Upper lobe of left lung (tissue), 6 donors: ENCODE results near the gene ANKRD28. TPM values are rescaled to one million over a fixed set of nuclear protein-coding genes. Genes with fewer than 3 reads are reported as not detected.
"Not testable (repeated sequence)": the region's sequence is repeated elsewhere in the genome, so short reads cannot be mapped to it uniquely, and the experiment has no call there.

ENCODE experiments used
- ATAC-seq, 2 donors: fragments of 200-7000 bp; cut with Tn5 transposase; one replicate each; pipeline ENCODE4 v1.9.1; 2022; ENCODE audit warnings: mild to moderate bottlenecking in 2 of 2, moderate library complexity in 2 of 2; ENCODE audit not compliant: low FRiP score in 2 of 2
- DNase-seq, 2 donors: peaks; one replicate each; pipeline ENCODE4 v3.0.0-alpha.2; 2019 to 2020
- H3K27ac ChIP-seq, 4 donors: fragments of 200-600 bp; sonication (generic); one replicate each; pipeline ENCODE4 v1.5.1; 2016 to 2019
- H3K27me3 ChIP-seq, 4 donors: fragments of 200-600 bp; sonication (generic); one replicate each; pipeline ENCODE4 v1.5.1; 2017 to 2019
- H3K36me3 ChIP-seq, 4 donors: fragments of 200-600 bp; sonication (generic); one replicate each; pipeline ENCODE4 v1.5.1; 2016 to 2019
- H3K4me1 ChIP-seq, 4 donors: fragments of 200-600 bp; sonication (generic); one replicate each; pipeline ENCODE4 v1.5.1; 2018 to 2019
- H3K4me3 ChIP-seq, 4 donors: fragments of 200-600 bp; sonication (generic); one replicate each; pipeline ENCODE4 v1.5.1; 2017 to 2019; ENCODE audit warnings: mild to moderate bottlenecking in 2 of 4, moderate library complexity in 1 of 4
- H3K9me3 ChIP-seq, 4 donors: fragments of 200-600 bp; sonication (generic); one replicate each; pipeline ENCODE4 v1.5.1; 2018 to 2019
- CTCF ChIP-seq, 6 experiments: fragments of 450-650 bp in 4 of 6; fragments of 200-600 bp in 2 of 6; sonication (generic) in 2 of 6; IDR thresholded peaks; one replicate each; pipeline ENCODE4 v1.5.1; 2016 to 2019; ENCODE audit warnings: antibody characterized with exemption in 6 of 6
- EP300 ChIP-seq, 4 donors: sonication (generic); formaldehyde crosslinking; IDR thresholded peaks; one replicate each; pipeline ENCODE4 v1.5.1; 2017; ENCODE audit warnings: antibody characterized with exemption in 4 of 4, control low read depth in 2 of 4
- POLR2A ChIP-seq, 4 donors: fragments of 450-650 bp; IDR thresholded peaks; one replicate each; pipeline ENCODE4 v1.5.1; 2016 to 2017; ENCODE audit warnings: antibody characterized with exemption in 4 of 4, mild to moderate bottlenecking in 2 of 4
- POLR2AphosphoS5 ChIP-seq, 2 donors: sonication (generic); formaldehyde crosslinking; IDR thresholded peaks; one replicate each; pipeline ENCODE4 v1.5.1; 2017; ENCODE audit warnings: antibody characterized with exemption in 2 of 2
- WGBS, 2 donors: methylation state at CpG; one replicate each; pipeline ENCODE4 v1.1.5; 2017 to 2018; 5-methylcytosine and 5-hydroxymethylcytosine counted together
- total RNA-seq, 6 donors: library from RNA; depleted of rRNA in 4 of 6; stranded (reverse); fragments of >200 nt in 4 of 6; gene quantifications; one replicate each; pipeline versions ENCODE4 v1.1.0 to v1.2.1, GENCODE V29; 2016 to 2021
- donor health status: DM: no; HTN: no; CAD: no; lungs with moderate emphysema.
- donor health status: DM: no; HTN: yes; CAD: no; lungs with severe emphysema.

The ANKRD28 gene
- total RNA-seq, 6 donors from 2014 or later: 31.6 to 107 (median 55.5) TPM

GRCh38 chr3:15820911-15821310 lies 23.1 kb upstream of the ANKRD28 start:
- no peaks in the 10 kb centered on the region for H3K36me3 ChIP-seq
- H3K27me3 ChIP-seq: no peaks in the 10 kb centered on the region
- ATAC-seq (no peak), DNase-seq (no peak)
- no peak for TF ChIP-seq POLR2AphosphoS5 (IDR thresholded peaks at IDR 0.05)
- TF ChIP-seq EP300 (IDR thresholded peaks at IDR 0.05): no peak
- TF ChIP-seq POLR2A (IDR thresholded peaks at IDR 0.05): no peak
- TF ChIP-seq CTCF (IDR thresholded peaks at IDR 0.05): no peak
- no peak overlapping the region for H3K27ac ChIP-seq
- 87 to 97% methylated on average over 2 of the region's 2 CpGs for WGBS, 2 donors
- no peaks in the 10 kb centered on the region for H3K9me3 ChIP-seq
- peaks cover 0 to 14% (median 8%) of the 10 kb centered on the region in 4 donors for H3K4me1 ChIP-seq
- H3K4me3 ChIP-seq: no peak overlapping the region

- Histone ChIP-seq H3K4me3 (no peak overlapping the region), H3K36me3 (no peaks in the 10 kb centered on the region), H3K4me1 (peaks cover 0 to 14% (median 8%) of the 10 kb centered on the region in 4 donors), H3K27ac (no peak overlapping the region), H3K27me3 (no peaks in the 10 kb centered on the region), H3K9me3 (no peaks in the 10 kb centered on the region)
- ATAC-seq (no peak), DNase-seq (no peak)
- TF ChIP-seq EP300 (IDR thresholded peaks at IDR 0.05) (no peak), POLR2A (IDR thresholded peaks at IDR 0.05) (no peak), POLR2AphosphoS5 (IDR thresholded peaks at IDR 0.05) (no peak), CTCF (IDR thresholded peaks at IDR 0.05) (no peak)
Observed at GRCh38 chr3:15819576-15819975, 21.8 kb upstream of the ANKRD28 start.

- H3K27ac ChIP-seq: no peak overlapping the region
- ATAC-seq (no peak), DNase-seq (no peak)
- no peaks in the 10 kb centered on the region for H3K36me3 ChIP-seq
- peaks cover 0 to 14% (median 8%) of the 10 kb centered on the region in 4 donors for H3K4me1 ChIP-seq
- H3K4me3 ChIP-seq: no peak overlapping the region
- no peaks in the 10 kb centered on the region for H3K9me3 ChIP-seq
- TF ChIP-seq EP300 (IDR thresholded peaks at IDR 0.05) (no peak), POLR2AphosphoS5 (IDR thresholded peaks at IDR 0.05) (no peak), POLR2A (IDR thresholded peaks at IDR 0.05) (no peak), CTCF (IDR thresholded peaks at IDR 0.05) (no peak)
- WGBS, 2 donors: 94 to 98% methylated on average over 2 of the region's 2 CpGs
- H3K27me3 ChIP-seq: no peaks in the 10 kb centered on the region
Observed at GRCh38 chr3:15819043-15819442, 21.3 kb upstream of the ANKRD28 start.

GRCh38 chr3:15815696-15816095 lies 17.9 kb upstream of the ANKRD28 start:
- 32 to 38% methylated on average over 4 of the region's 4 CpGs for WGBS, 2 donors
- peaks cover 0 to 14% (median 8%) of the 10 kb centered on the region in 4 donors for H3K4me1 ChIP-seq
- TF ChIP-seq POLR2AphosphoS5 (IDR thresholded peaks at IDR 0.05) (no peak), CTCF (IDR thresholded peaks at IDR 0.05) (peak in 5 of 6 experiments; percentile 31 to 59 (median 47))
- no peaks in the 10 kb centered on the region for H3K9me3 ChIP-seq
- H3K27me3 ChIP-seq: no peaks in the 10 kb centered on the region
- DNase-seq: no peak
- H3K27ac ChIP-seq: no peak overlapping the region
- H3K36me3 ChIP-seq: no peaks in the 10 kb centered on the region
- no peak overlapping the region for H3K4me3 ChIP-seq
- peak in 1 of 2 donors; percentile 66 for ATAC-seq

GRCh38 chr3:15813079-15813478 lies 15.3 kb upstream of the ANKRD28 start:
- H3K27me3 ChIP-seq, H3K36me3 ChIP-seq, H3K9me3 ChIP-seq, DNase-seq, H3K4me3 ChIP-seq, H3K27ac ChIP-seq, ATAC-seq: not testable (repeated sequence)
- WGBS, 2 donors: 97 to 98% methylated on average over 5 of the region's 5 CpGs
- peaks cover 0 to 14% (median 8%) of the 10 kb centered on the region in 4 donors for H3K4me1 ChIP-seq
